Activated CD8-positive, alpha-beta T cell treated with anti-CD3 and anti-CD28 coated beads, Interleukin-2, amount 10 ng/mL, durations not matched to agents 7 days and 5 days (primary cell): Measurements from ENCODE around the gene LYSMD3. TPM values are rescaled to one million over a fixed set of nuclear protein-coding genes. Genes with fewer than 3 reads are reported as not detected.

Experiments used
- ATAC-seq: fragments of 150-1000 bp; cut with Tn5 transposase; one replicate; pipeline ENCODE4 v1.10.0; 2021; ENCODE audit warnings: moderate library complexity
- CTCF ChIA-PET: fragments of 350-600 bp; sonication (Branson Sonifier 250); formaldehyde crosslinking; loops from one replicate; lab custom pipeline; 2021; ENCODE audit warnings: antibody characterized with exemption; lab: Charles Lee
- POLR2A ChIA-PET: fragments of 350-600 bp; sonication (Branson Sonifier 250); formaldehyde crosslinking; loops from one replicate; lab custom pipeline; 2021; ENCODE audit warnings: antibody characterized with exemption; lab: Charles Lee
- DNase-seq: peaks from one replicate; pipeline ENCODE4 v3.0.0-alpha.2; 2020
- H3K27ac Mint-ChIP-seq: one replicate; pipeline ENCODE4 v1.8.0; 2021; ENCODE audit warnings: mild to moderate bottlenecking, mixed read lengths
- H3K27me3 Mint-ChIP-seq: one replicate; pipeline ENCODE4 v1.8.0; 2021; ENCODE audit warnings: low read depth, mixed read lengths
- H3K36me3 Mint-ChIP-seq: one replicate; pipeline ENCODE4 v1.8.0; 2021; ENCODE audit warnings: low read depth, mixed read lengths
- H3K4me1 Mint-ChIP-seq: one replicate; pipeline ENCODE4 v1.8.0; 2021; ENCODE audit warnings: low read depth, mixed read lengths
- H3K4me3 Mint-ChIP-seq: one replicate; pipeline ENCODE4 v1.8.0; 2021; ENCODE audit warnings: mild to moderate bottlenecking, mixed read lengths
- H3K9me3 Mint-ChIP-seq: one replicate; pipeline ENCODE4 v1.8.0; 2022; ENCODE audit warnings: mixed read lengths; ENCODE audit not compliant: insufficient read depth
- total RNA-seq, 2 experiments: library from RNA; stranded (reverse); gene quantifications; one replicate each; pipeline ENCODE4 v1.2.3, GENCODE V29; 2021

Gene LYSMD3
- total RNA-seq, 2 experiments from 2014 or later = 18.3 to 19.0 TPM

DNA sequence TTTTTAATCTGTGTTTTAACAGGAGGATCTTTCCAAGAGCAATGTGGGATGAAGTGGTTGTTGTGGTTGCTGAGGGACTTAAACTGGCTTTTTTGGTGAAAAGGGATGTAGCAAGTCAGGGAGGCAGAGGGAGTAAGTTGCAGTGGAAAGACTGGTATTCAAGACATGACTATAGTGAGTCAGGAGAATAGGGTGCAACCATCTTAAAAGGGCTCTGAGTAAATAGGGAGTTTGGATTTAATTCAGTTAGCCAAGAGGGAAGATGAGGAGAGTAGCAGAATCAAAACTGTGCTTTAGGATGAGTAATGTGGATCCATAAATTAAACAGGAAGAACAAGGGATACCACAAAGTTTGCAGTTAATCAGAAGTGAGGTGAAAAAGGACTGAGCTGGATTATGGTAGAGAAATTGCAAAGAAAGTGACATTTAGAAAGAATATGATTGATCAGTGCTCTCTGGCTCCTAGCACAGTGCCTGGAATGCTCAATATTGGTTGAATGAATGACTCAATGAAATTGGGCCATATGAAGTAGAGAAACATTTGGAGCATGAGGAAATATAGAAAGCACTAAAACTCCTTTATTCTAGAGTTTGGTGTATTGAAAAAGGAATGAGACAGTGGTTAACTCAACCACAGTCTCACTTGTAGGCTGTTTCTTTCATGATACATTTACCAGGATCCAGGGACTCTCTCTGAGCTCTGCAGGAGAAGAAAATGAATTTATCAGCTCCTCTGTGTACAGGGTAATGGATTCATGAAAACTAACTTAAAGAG lies 49.6 kb downstream of the LYSMD3 start:
- POLR2A ChIA-PET = no interaction called here
- H3K9me3 Mint-ChIP-seq = no peaks in the 10 kb centered on the region
- CTCF ChIA-PET = interaction anchor here (0.6 to 2.1 kb wide), 3 partner anchors 14 to 50 kb away, joined by 3 to 8 read pairs (median 3); partner anchors contain the start of gene LYSMD3
- H3K4me1 Mint-ChIP-seq = peaks cover 17% of the 10 kb centered on the region
- H3K36me3 Mint-ChIP-seq = peaks cover 2% of the 10 kb centered on the region
- no peaks in the 10 kb centered on the region for H3K27me3 Mint-ChIP-seq
- no peak for ATAC-seq
- H3K27ac Mint-ChIP-seq = no peak overlapping the region
- no peak for DNase-seq
- H3K4me3 Mint-ChIP-seq = no peak overlapping the region

DNA sequence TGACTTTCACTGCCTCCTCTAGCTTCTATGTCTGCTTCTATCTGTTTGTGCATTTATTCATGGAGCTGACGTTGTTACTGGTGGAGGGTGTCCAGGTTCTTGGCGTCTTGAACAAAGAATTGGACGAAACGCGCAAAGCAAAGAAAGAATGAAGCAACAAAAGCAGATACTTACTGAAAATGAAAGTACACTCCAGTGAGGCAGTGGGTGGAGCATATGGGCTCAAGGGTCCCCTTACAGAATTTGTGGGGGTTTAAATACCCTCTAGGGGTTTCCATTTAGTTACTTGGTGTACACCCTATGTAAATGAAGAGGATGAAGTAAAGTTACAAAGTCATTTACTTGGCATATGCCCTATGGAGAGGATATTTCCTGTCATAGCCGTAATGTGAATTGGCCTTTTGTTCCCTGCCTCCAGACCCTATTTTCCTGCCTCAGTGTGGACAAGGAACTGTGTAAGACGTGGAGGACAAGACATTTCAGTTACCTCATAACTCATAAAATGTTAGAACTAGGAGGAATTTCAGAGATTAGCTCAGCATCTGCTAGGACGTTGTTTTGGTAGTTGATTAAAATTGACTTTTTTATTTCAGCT lies 51.7 kb downstream of the LYSMD3 start:
- Mint-ChIP-seq H3K27ac (no peak overlapping the region), H3K36me3 (no peaks in the 10 kb centered on the region), H3K4me1 (peaks cover 26% of the 10 kb centered on the region), H3K4me3 (no peak overlapping the region), H3K9me3 (no peaks in the 10 kb centered on the region), H3K27me3 (no peaks in the 10 kb centered on the region)
- ChIA-PET POLR2A (interaction anchor here (2.6 kb wide), 1 partner anchor 67 kb away, joined by 7 read pairs; the partner anchor contains the start of gene CETN3), CTCF (interaction anchor here (2.1 kb wide), 1 partner anchor 52 kb away, joined by 8 read pairs; the partner anchor contains the start of gene LYSMD3)
- DNase-seq = no peak
- no peak for ATAC-seq

DNA sequence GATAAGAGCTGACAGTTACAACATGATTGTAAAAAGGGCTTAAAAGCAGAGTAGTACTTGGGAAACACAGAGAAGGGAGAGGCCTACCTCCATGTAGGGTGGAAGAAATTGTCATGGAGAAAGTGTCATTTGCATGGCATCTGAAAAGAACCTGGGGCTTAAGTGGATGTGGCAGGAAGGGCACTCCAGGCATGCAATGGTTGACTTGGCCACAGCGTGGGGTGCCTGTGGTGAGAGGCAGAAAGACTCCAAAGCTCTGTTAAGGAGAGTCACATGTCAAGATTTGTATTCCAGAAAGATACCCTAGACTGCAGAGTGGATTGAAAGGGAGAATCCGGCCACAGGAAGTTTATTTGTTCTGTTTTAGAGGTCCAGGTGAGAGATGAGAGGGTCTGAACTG lies 52.3 kb downstream of the LYSMD3 start:
- no peak for ATAC-seq
- POLR2A ChIA-PET = interaction anchor here (1.1 to 2.6 kb wide), 3 partner anchors 37 to 67 kb away, joined by 3 to 7 read pairs (median 3); partner anchors contain the start of gene CETN3
- no peak overlapping the region for H3K4me3 Mint-ChIP-seq
- no peak overlapping the region for H3K27ac Mint-ChIP-seq
- CTCF ChIA-PET = interaction anchor here (1.0 to 3.4 kb wide), 2 partner anchors 51 to 53 kb away, joined by 5 to 14 read pairs; partner anchors contain the start of gene LYSMD3
- DNase-seq = no peak
- peaks cover 29% of the 10 kb centered on the region for H3K4me1 Mint-ChIP-seq
- no peaks in the 10 kb centered on the region for H3K9me3 Mint-ChIP-seq
- H3K36me3 Mint-ChIP-seq = no peaks in the 10 kb centered on the region
- H3K27me3 Mint-ChIP-seq = no peaks in the 10 kb centered on the region

DNA sequence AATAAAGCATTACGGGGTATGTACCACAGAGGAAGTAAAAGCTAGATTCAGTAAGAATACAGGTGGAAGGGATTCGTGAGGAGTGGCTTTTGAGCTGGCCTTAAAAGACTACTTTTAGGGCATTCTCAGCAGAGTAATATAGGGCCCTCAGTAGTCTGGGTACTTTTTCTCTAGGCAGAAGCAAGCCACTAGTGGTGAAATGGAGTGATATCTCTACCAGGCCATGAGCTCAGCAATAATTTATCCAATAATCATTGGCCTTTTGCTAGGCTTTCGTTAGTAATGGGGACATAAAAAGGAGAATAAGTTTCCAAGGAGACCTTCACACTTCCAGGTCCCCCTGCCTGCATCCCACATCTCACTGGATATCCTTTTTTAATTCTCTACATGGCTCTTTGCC lies 53.0 kb downstream of the LYSMD3 start:
- H3K4me1 Mint-ChIP-seq = peaks cover 29% of the 10 kb centered on the region
- ATAC-seq = no peak
- CTCF ChIA-PET = interaction anchor here (1.0 to 3.4 kb wide), 2 partner anchors 52 to 54 kb away, joined by 5 to 14 read pairs; partner anchors contain the start of gene LYSMD3
- H3K27me3 Mint-ChIP-seq = no peaks in the 10 kb centered on the region
- no peak for DNase-seq
- H3K36me3 Mint-ChIP-seq = no peaks in the 10 kb centered on the region
- POLR2A ChIA-PET = interaction anchor here (1.1 to 2.6 kb wide), 3 partner anchors 38 to 66 kb away, joined by 3 to 7 read pairs (median 3); partner anchors contain the start of gene CETN3
- no peak overlapping the region for H3K27ac Mint-ChIP-seq
- no peaks in the 10 kb centered on the region for H3K9me3 Mint-ChIP-seq
- no peak overlapping the region for H3K4me3 Mint-ChIP-seq

- CTCF ChIA-PET = interaction anchor here (1.5 to 3.4 kb wide), 4 partner anchors 14 to 65 kb away, joined by 4 to 14 read pairs (median 9); partner anchors contain the start of gene LYSMD3
- H3K27me3 Mint-ChIP-seq = no peaks in the 10 kb centered on the region
- peaks cover 29% of the 10 kb centered on the region for H3K4me1 Mint-ChIP-seq
- DNase-seq (no peak), ATAC-seq (no peak)
- peak overlapping the region; percentile 32 for H3K4me3 Mint-ChIP-seq
- H3K36me3 Mint-ChIP-seq = peaks cover 2% of the 10 kb centered on the region
- H3K9me3 Mint-ChIP-seq = no peaks in the 10 kb centered on the region
- POLR2A ChIA-PET = interaction anchor here (1.6 to 1.7 kb wide), 2 partner anchors 43 to 53 kb away, joined by 3 to 9 read pairs; no protein-coding TSS in a partner anchor
- H3K27ac Mint-ChIP-seq = peak overlapping the region; percentile 44
Observed at GRCh38 chr5:90475436-90475980, 53.9 kb downstream of the LYSMD3 start.

- peaks cover 2% of the 10 kb centered on the region for H3K9me3 Mint-ChIP-seq
- peaks cover 7% of the 10 kb centered on the region for H3K36me3 Mint-ChIP-seq
- ChIA-PET POLR2A (interaction anchor here (0.6 to 1.7 kb wide), 6 partner anchors 26 to 64 kb away, joined by 3 to 17 read pairs (median 4); partner anchors contain the start of gene CETN3), CTCF (interaction anchor here (0.6 to 3.4 kb wide), 10 partner anchors 10 to 64 kb away, joined by 3 to 14 read pairs (median 4); partner anchors contain the start of gene LYSMD3)
- ATAC-seq (peak; percentile 89), DNase-seq (peak; percentile 96)
- peak within 1 kb of the TSS; percentile 92 for H3K27ac Mint-ChIP-seq
- peaks cover 29% of the 10 kb centered on the region for H3K4me1 Mint-ChIP-seq
- H3K27me3 Mint-ChIP-seq = no peaks in the 10 kb centered on the region
- peak within 1 kb of the TSS; percentile 89 for H3K4me3 Mint-ChIP-seq
Observed at GRCh38 chr5:90474235-90475107, 54.9 kb downstream of the LYSMD3 start, which contains the start of the genes MBLAC2 and POLR3G. TSS of gene MBLAC2 (minus strand) at chr5:90474771. CDS start at chr5:90474292, 479 bp downstream. TSS of gene POLR3G (plus strand) at chr5:90474864. CDS start at chr5:90485568, 10,704 bp downstream.

DNA sequence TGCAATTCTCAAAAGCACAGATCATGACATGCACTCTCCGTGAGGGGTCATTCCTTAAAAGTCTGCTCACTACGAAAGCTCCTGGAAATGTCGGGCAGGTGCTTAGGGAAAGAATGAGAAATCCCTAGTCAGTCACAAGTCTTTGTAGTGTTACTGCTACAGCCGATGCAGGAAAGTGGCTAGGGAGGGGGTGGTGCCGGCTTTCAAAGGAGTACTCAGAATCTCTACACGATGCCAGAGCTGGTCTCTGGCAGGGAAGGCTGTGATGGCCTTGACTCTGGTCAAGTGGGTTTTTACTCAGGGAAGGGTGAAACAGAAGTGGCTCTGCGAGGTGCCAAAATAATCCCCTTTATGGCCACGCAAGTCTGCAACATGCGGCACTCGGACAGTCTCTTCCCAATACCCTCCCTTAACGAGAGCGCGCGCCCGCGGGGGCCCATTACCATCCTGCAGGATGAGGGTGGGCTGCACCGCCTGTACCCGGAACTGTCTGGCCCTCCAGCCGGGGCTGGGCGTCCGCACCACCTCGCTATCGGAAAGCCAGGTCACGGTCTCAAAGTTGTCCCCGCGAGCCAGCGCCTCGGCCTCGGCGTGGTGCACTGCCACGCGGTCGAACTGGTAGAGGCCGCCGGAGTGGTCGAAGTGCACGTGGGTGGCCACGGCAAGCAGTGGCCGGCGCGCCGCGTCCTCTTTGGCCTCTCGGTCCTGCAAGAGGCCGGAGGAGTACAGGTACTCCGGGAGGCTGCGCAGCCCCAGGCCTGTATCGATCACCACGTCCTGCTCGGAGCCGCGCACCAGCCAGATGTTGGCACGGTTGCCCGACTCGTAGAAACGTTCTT lies 55.8 kb downstream of the LYSMD3 start:
- Mint-ChIP-seq H3K27me3 (no peaks in the 10 kb centered on the region), H3K4me3 (peak overlapping the region; percentile 89), H3K36me3 (peaks cover 14% of the 10 kb centered on the region), H3K27ac (peak overlapping the region; percentile 92), H3K9me3 (peaks cover 6% of the 10 kb centered on the region), H3K4me1 (peaks cover 29% of the 10 kb centered on the region)
- ChIA-PET CTCF (interaction anchor here (0.6 to 3.4 kb wide), 10 partner anchors 12 to 64 kb away, joined by 3 to 14 read pairs (median 4); partner anchors contain the start of genes CETN3 and LYSMD3), POLR2A (interaction anchor here (0.6 to 2.4 kb wide), 8 partner anchors 10 to 63 kb away, joined by 3 to 17 read pairs (median 3); partner anchors contain the start of gene CETN3)
- DNase-seq (peak; percentile 40), ATAC-seq (peak; percentile 7)

DNA sequence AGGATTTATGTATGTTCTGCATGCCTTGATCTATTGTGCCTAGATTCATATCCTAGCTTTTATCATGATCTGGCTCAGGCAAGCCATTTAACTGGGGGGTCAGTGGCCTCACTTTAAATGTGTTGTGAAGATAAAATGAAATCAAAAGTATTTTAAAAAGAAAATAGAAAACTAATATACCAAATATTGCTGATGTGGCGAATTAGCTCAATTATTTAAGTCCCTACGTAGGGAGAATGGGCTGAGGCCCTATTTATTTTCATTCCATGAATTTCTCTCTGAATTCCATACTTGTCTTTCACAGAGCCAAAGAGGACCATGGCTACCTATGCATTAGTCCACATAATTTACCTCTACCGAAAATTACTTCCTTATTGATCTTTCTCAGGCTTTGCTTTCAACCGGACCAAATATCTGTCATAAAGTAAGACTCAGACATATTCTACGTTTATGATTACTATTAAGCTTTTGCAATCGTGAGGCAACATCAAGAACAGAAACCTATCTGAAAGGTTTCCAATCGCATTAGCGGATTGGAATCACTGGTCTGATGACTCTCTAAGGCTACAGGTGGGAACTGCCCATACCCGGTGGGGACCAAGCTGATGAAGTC lies 56.5 kb downstream of the LYSMD3 start:
- DNase-seq (no peak), ATAC-seq (no peak)
- POLR2A ChIA-PET = interaction anchor here (0.8 to 2.4 kb wide), 3 partner anchors 9 to 63 kb away, joined by 3 to 13 read pairs (median 3); partner anchors contain the start of gene CETN3
- CTCF ChIA-PET = interaction anchor here (0.6 to 2.4 kb wide), 6 partner anchors 11 to 63 kb away, joined by 3 to 11 read pairs (median 4); partner anchors contain the start of genes CETN3 and LYSMD3
- Mint-ChIP-seq H3K27ac (peak overlapping the region; percentile 92), H3K4me1 (peaks cover 29% of the 10 kb centered on the region), H3K36me3 (peaks cover 19% of the 10 kb centered on the region), H3K9me3 (peaks cover 6% of the 10 kb centered on the region), H3K27me3 (no peaks in the 10 kb centered on the region), H3K4me3 (peak overlapping the region; percentile 89)
